GM21717 (cell line): ENCODE data around the gene CARD9.

Experiments
- ATAC-seq: cut with Tn5 transposase; IDR thresholded peaks from one replicate; pipeline ENCODE4 v1.9.1; 2021; ENCODE audit warnings: mild to moderate bottlenecking, moderate library complexity; ENCODE audit not compliant: unreplicated experiment

CARD9 gene

DNA sequence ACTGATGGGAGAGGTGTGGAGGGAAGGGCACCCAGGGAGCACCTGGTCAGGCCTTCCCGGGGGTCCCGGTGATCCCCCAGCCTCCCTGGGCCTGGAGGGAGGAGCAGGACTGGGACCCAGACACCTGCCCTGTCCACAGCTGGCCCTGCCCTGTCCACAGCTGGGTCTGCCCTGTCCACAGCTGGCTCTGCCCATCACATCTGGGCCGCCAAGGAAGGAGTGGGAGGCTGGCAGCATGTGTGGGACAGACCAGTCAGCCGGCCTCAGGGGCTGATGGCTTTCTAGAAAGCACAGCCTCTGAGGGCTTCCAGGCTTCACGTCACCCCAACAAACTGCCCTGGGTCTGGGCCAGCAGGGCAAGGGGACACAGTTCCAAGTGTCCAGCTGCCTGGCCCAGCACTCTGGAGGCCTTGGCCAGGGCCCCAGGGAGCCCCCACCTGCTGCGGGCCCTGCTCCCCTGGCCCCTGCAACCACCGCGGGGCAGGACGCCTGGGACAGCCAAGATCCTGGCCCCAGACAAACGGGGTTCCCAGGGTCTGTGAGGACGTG lies 22.1 kb downstream of the CARD9 start:
- no peak for ATAC-seq

DNA sequence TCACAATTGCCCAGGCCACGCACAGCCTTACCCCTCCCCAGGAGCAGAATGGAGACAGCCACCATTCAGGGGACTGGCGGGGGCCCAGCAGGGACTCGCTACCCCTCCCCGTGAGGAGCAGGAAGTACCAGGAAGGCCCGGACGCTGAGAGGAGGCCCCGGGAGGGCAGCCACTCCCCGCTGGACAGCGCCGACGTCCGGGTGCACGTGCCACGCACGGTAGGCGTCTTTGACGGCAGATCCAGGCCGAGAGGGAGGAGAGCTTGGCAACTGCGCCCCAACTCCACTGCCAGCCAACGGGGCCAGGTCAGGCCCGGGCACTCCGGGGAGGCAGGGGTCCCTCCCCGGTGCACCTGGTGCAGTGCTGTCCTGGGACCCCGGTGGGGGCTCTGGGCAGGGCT lies 23.9 kb downstream of the CARD9 start:
- ATAC-seq: no peak

DNA sequence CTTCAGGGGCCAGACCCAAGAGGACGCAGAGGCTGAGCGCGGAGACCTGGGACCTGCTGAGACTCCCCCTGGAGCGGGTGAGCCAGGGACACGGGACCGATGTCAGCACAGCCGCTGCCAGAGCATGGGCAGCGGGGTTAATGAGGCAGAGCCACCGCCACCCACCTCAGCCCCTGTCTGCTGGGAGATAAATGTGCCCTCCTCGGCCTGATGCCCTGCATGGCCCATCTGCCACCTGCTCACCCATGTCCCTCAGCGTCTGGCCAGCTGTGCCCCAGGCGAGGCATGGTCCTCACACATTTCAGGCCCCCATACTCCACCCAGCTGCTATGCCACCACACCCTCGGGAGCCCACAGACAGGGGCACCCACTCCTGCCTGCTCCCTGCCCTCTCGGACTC lies 24.8 kb downstream of the CARD9 start:
- ATAC-seq: no peak

DNA sequence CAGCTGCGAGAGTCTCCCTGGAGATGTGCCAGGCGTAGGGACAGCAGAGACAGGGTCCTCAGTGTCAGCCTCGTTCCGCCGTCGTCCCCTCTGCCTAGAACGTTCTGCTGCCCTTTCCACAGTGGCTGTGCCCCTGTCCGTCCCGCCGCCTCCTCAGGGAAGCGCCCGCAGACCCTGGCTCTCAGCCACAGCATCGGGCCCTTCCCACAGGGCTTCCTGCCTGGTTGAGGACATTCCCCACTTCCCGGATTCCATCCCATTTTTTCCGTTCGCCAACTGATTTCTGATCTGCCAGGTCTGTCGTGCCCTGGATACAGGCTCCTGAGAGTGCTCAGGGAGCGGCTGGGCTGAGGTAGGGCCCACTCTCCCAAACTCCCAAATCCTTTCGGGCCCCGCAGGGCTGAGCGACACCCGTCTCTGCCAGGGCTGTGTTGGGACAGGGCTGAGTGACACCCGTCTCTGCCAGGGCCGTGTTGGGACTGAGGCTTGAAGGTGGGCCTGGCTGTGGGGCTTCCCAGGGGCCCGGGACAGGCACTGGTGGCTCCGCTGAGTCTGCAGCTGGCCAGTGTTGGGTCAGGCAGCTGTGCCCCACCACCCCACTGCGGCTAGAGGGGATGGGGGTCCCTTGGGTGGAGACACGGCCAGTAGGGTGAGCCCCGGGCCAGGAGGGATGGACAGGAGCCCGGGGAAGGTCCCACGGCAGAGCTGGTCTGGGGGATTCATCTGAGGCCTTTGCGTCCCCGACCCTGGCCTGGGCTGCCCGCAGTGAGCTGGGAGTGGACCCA lies 25.8 kb downstream of the CARD9 start:
- ATAC-seq: no peak

DNA sequence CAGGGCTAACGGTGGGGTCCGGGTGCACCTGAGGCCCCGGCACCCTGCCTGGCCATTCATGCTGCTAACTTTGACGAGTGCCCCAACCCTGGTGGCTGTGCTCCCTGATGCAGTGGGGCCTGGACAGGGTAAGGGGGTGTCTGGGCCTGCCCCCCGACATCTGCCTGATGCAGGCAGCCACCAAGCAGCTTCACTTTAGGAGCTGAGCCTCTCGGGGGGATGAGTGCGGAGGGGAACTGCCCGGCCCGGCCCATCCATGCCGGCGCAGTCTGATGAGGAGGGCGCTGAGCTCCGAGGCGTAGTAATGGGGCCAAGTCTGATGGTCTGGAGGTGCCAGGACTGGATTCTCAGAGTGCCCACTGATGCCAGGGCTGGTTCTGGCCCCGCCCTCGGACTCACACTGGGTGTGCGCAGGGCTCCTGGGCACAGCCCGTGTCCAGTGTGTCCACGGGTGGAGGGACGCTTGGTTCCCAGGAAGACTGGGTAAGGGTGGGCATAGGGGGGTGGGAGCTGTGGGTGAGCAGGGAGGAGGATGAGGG lies 26.5 kb downstream of the CARD9 start:
- no peak for ATAC-seq

DNA sequence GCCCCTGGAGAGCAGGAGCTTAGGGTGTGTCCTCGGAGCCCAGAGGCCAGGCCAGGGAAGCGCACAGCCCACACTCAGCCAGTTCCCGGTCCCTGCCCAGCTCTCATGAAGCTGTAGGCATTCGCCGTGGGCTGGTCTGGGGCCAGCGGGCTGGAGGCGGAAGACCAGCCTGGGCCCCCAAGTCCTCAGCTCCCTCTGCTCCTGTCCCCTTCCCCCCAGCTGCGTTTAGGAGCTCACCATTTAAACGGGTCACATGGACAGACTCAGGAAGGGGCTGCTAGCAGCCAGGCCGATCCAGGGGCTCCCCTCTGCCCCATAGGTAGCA lies 27.4 kb downstream of the CARD9 start:
- no peak for ATAC-seq

DNA sequence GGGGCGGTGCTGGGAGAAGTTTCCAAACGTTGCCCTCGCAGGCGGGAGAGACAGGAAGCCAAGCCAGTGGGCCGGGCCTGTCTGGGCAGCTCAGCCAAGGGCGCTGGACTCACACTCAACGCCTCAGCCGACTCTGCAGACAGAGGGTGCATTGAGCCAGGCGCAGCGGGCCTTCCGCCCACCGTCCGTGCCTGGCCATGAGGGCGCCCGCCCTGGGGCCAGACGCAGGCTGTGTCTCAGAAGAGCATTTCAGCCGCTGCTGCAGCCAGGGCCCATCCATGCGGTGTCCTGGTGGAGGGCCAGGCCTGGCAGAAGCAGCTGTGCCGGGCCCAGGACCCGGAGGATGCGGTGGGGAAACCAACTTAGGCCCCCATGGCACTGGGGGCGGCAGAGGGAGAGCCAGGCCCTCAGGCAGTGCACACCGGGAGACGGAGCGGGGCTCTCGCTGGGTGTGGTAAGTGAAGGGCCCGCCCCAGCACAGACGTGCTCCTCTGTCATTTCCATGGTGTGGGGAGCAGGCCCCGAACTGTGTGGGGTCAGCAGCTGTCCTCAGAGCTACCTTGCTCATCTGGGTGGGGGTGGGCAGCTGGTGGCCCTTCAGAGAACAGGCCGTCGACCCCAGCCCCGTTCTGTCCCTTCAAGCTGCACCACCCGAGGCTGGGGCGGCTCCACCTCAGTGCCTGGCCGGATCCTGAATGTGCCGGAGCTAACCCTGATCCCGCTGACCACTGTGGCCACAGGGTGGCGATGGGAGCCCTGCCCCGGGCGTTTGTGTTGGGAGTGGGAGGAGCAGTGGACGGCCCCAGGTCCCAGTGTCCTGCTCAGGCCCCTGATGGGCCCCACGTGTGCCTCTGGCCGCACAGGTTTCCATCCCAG lies 27.9 kb downstream of the CARD9 start:
- ATAC-seq: no peak

DNA sequence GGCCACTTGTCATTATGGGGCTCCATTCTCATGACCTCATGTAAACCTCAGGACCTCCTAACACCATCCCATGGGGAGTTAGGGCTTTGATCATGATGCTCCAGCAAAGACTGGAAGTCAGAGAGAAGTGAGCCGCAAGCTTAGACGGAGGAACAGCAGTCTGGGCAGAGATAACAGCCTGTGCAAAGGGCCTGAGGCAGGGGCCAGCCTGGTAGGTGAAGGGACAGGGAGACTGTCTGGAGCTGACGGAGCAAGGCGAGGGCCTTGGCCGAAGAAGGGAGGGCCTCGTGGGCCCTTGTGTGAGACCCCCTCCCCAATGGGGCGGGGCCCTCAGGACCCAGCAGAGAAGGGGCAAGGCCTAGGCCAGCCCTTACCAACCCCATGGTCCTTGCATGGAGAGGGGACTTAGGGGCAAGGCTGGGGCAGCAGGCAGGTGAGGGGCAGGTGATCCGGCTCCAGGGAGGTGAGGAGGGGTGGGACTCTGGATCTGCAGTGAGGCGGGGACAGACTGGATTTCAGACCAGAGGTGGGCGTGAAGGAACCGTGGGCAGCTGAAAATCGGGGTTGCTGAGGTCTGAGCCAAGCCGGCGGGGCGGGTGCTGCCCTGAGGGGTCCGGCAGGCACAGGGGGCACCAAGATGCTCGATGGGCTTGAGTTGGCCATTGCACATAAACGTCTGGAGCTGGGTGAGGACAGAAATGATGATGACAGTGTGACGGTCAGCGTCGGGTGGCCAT lies 28.8 kb downstream of the CARD9 start:
- no peak for ATAC-seq

DNA sequence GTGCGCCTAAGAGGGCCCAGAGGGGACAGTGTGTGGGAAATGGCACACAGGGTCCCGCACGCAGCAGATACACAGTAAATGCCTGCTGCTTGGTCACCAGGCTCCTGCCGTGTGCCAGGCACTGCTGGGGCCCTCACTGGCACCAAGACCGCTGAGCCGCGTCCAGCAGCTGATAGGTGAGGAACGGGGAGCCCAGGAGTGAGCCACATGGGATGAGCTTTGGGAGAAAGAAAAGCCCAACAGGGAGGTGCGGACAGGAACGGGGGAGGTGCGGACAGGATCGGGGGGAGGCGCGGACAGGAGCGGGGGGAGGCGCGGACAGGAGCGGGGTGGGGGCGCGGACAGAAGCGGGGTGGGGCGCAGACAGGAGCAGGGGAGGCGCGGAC lies 29.6 kb downstream of the CARD9 start:
- ATAC-seq: no peak

DNA sequence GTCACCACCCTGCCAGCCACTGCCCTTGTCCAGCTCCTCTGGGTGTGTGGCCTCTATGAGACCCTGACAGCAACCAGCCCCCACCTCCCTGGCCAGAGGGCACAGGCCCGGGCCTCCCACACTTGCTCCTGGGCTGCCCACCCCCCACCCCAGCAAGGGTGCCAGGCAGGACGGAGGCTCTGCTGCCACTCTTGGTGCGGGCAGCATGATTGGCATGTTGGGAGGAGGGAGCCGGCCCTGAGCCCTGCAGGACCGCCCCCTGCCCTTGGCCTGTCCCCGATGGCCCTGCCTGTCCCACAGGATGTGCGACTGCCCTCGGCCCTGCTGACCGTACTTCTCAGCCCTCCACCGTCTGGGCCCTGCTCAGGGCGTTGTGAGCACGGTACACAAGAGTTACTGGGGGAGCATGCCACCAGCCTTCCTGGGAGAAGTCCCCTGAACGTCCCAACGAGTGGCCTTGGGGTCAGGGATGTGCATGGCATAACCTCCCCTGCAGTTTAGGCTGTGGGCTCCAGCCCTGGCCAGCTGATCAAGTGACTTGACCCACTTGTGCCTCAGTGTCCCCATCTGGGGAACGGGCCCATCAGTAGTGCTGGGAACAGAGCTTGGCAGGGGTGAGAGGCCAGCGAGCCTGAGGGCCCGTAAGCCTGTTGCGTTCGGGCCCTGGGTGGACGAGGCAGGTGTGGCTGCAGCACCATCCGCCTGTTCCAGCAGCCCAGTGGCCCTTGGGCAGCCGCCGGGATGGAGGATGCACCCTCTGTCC lies 30.2 kb downstream of the CARD9 start:
- no peak for ATAC-seq

DNA sequence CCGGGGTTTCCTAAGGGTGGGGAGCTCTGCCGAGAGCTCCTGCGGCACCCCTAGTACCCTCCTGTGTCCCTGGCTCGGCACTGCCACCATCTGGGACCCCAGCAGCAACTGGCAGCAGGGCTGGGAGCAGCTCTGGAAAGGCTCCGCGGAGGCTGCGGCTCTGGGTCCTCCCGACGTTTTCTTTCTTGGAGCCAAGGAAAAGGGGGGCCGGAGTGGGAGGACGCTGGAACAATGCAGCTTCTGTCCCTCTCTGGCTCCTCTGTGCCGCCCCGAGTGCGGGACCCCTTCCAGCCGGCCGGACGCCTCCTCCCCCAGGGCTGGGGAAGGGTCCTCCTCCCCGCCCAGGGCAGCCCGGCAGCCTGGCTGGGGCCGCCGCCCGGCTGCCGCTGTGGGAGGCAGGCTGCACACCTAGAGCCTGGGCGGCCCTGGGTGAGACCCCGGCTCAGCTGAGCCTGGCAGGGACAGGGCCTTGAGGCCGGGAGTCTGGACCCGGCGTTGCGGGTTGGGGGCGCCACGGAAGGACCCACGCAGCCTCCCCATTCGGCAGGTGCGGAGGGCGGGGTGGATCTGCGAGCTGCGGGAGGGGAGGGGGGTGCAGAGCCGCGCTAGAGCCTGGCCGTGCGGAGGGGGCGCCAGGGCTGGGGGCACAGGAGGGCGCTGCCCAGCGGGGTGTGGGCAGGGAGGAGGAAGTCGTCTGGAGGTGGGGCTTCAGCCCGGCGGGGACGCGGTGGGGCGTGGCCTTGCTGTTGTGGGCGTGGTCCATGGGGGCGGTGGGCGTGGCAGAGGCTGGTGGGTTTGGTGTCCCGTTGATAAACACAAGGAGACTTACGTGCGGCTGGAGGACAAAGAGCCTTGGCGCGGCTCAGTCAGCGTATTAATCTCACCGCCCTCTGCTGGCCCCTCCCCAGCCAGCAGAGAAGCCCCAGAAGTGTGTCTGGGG lies 31.0 kb downstream of the CARD9 start:
- ATAC-seq: no peak

DNA sequence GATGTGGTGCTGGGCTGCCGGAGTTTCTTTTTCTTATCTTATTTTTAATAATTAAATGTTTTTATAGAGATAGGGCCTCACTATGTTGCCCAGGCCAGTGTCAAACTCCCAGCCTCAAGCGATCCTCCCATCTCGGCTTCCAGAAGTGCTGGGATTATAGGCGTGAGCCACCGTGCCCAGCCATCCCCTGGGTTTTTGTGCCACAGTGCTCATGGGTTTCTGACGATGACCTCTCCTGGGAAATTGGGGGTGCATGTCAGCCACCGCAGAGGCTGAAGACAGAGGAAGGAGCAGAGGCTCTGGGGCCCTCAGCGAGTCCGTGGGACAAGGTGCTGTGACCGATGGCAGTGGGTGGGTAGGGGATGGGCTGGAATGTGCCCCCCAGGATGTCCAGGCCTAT lies 31.7 kb downstream of the CARD9 start:
- no peak for ATAC-seq

DNA sequence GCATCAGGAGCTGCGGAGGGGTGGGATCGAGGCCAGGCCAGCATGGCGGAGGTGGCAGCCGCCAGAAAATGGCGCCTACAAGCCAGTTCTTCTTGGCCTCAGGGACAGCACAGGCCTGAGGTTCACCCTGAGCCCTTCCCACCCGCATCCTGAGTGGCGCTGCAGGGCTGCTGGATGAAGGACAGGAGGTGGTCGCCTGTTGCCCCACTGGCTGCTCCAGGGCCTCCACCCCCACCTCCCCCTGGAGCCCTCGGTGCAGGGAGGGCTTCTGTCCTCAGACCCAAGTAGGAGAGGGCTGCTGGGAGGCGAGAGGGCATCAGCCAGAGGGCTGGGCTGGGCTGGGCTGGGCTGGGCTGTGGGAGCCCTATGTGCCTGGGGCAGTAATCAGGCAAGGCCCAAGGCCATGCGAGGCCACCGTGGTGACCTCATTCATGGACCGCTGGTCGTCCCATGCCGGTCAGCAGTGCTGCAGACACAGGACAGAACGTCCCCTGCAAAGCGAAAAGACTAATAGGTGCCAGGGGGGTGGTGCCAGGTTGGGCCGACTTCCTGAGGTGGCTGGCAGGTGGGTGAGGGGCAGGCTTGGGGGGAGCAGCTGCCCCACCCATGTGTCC lies 32.3 kb downstream of the CARD9 start:
- no peak for ATAC-seq

DNA sequence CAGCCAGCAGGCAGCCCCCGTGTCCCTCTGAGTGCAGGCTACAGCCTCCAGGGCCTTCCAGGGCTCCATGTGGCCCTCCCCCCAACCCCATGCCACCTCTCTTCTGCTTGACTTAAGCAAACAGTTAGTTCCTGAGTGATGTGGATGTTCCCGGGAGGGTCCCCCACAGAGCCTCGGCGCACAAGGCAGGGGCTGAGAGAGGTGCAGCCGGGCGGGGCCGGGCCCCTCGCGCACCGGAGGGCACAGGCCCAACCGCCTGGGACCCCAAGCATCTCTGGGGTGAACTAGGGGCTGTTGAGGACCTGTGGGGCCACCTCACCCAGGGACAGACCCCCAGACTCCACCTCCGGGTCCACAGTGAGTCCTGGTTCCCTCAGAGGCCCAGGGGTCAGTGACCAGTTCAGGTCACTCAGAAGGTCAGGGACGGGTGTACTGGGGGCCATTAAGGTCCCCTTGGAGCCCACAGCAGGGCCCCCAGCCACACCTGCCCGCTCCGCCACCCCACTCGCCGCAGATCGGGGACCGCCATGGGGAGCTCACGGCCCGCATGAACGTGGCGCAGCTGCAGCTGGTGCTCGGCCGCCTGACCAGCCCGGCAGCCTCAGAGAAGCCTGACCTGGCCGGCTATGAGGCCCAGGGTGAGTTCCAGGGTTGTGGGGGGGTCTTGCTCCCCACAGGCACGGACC lies 33.0 kb downstream of the CARD9 start:
- no peak for ATAC-seq

DNA sequence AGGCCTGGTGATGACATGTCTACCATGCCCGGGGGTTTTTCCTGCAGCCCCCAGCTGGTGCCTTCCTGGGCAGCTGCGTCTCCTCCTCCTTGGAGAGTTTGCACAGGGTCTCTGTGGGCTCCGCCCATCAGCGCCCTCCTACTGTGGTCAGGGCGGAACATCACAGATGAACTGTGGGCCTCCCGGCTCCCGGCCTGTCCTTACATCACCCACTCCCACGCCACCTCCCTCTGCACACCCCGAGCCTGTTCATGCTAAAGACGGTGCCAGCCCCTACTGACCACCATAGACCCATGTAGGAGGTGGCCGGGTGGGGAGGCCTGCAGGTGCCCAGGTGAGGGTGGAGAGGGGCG lies 33.5 kb downstream of the CARD9 start:
- ATAC-seq: no peak

DNA sequence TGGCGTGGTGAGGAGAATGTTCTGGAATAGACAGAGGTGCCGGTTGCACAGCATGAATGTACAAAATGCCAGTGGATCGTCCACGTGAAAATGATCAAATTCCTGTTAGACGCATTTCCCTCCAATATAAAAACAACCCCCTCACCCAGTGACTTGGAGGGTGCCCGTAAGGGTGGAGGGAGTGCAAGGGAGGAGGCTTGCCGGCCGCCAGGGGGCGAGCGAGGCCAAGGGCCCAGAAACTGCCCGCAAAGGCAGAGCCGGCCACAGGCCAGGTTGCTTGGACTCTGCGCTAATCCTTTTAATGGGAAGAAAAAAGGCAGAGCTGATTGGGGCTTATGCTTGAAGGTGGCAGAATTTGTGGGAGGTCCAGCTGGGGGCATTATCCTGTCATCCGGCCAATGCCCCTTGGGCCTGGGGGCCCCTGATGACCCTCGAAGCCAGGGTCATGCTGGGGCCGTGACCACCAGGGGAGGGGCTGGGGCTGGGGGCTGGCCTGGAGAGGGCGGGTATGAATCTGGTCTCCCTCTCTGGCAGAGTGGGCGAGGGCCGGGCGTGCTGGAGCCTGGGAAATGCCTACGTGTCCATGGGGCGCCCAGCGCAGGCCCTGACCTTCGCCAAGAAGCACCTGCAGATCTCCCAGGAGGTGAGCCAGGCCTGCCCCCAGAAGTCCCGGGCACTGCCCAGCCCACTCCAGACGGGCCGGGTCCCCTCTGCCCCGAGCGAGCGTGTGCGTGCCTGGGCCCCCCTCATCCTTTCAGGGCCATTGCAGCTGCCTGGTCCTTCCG lies 34.1 kb downstream of the CARD9 start:
- no peak for ATAC-seq

DNA sequence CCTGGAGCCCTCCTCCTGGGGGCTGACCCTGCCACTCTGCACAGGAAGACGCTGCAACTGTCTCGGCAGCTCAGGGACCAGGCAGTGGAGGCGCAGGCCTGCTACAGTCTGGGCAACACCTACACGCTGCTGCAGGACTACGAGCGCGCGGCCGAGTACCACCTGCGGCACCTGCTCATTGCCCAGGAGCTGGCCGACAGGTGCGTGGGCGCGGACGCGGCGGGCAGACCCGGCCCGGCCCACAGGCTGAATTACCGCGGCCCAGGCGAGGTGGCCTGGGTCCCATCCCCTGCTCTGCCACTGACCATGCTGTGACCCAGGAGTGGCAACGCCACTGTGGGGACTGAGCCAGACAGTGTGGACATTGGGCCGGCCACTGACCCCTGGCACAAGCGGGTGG lies 35.0 kb downstream of the CARD9 start:
- ATAC-seq: no peak
